H1 (cell line): ENCODE measurements around the gene KCNN1. TPM values are rescaled to one million over a fixed set of nuclear protein-coding genes. Genes with fewer than 3 reads are reported as not detected.

Source experiments
- CTCF ChIA-PET: fragments of 300-600 bp; sonication (Branson Sonifier 250); formaldehyde crosslinking; loops from one replicate; lab custom pipeline; 2021; ENCODE audit not compliant: partially characterized antibody; lab: Charles Lee
- POLR2A ChIA-PET: fragments of 300-600 bp; sonication (Branson Sonifier 250); formaldehyde crosslinking; loops from one replicate; lab custom pipeline; 2021; ENCODE audit warnings: inconsistent platforms; ENCODE audit not compliant: partially characterized antibody; lab: Charles Lee
- DNase-seq, 2 experiments: peaks; one replicate each; pipeline versions ENCODE4 v3.0.0 to v3.0.0-alpha.2; 2010 to 2022; ENCODE audit warnings: low spot score in 2 of 2, low read depth in 1 of 2, mixed read lengths in 1 of 2
- FAIRE-seq: peaks from 2 replicates; lab custom pipeline; 2011; peaks lifted over from hg19 to GRCh38; lab: Jason Lieb, UNC
- H2AFZ ChIP-seq: 2 replicates; pipeline ENCODE4 v1.8.1; 2012; ENCODE audit warnings: low read length, inconsistent platforms
- H2AK5ac ChIP-seq: 2 replicates; pipeline ENCODE4 v1.6.1; 2013; ENCODE audit warnings: low read depth, low read length
- H2BK120ac ChIP-seq: replicated peaks from 2 replicates; pipeline ENCODE3; 2013; ENCODE audit warnings: low read depth, low read length, inconsistent platforms
- H2BK12ac ChIP-seq: 2 replicates; pipeline ENCODE4 v1.6.1; 2013; ENCODE audit warnings: low read depth, low read length
- H2BK15ac ChIP-seq: 2 replicates; pipeline ENCODE4 v1.6.1; 2013; ENCODE audit warnings: low read length
- H2BK20ac ChIP-seq: 2 replicates; pipeline ENCODE4 v1.6.1; 2013; ENCODE audit warnings: low read length
- H2BK5ac ChIP-seq: 2 replicates; pipeline ENCODE4 v1.6.1; 2013; ENCODE audit warnings: low read depth, low read length
- H3K14ac ChIP-seq: 2 replicates; pipeline ENCODE4 v1.6.1; 2013; ENCODE audit warnings: inconsistent platforms; ENCODE audit not compliant: insufficient read length
- H3K18ac ChIP-seq: 2 replicates; pipeline ENCODE4 v1.6.1; 2013; ENCODE audit warnings: low read length; ENCODE audit errors: extremely low read depth
- H3K23ac ChIP-seq: 2 replicates; pipeline ENCODE4 v1.6.1; 2013; ENCODE audit warnings: inconsistent platforms; ENCODE audit not compliant: insufficient read length
- H3K23me2 ChIP-seq: 2 replicates; pipeline ENCODE4 v1.6.1; 2013; ENCODE audit warnings: low read depth, low read length
- H3K27ac ChIP-seq: 2 replicates; pipeline ENCODE4 v1.6.1; 2011; ENCODE audit warnings: low read depth, low read length, inconsistent platforms
- H3K27me3 ChIP-seq, 4 experiments: replicated peaks in 1 of 4; 1 replicate in 1 of 4; 2 replicates in 3 of 4; pipeline versions ENCODE4 v1.6.1 to v1.8.1; 2011 to 2013; ENCODE audit warnings: low read length in 3 of 4, mild to moderate bottlenecking in 3 of 4, inconsistent platforms in 2 of 4, mixed read lengths in 2 of 4, moderate library complexity in 1 of 4; ENCODE audit not compliant: control insufficient read depth in 3 of 4, insufficient read depth in 3 of 4; ENCODE audit errors: extremely low read depth in 1 of 4
- H3K36me3 ChIP-seq, 4 experiments: 2 replicates each; pipeline versions ENCODE4 v1.6.1 to v1.8.1; 2011 to 2013; ENCODE audit warnings: mild to moderate bottlenecking in 4 of 4, low read length in 3 of 4, moderate library complexity in 2 of 4, control low read depth in 1 of 4, inconsistent platforms in 1 of 4; ENCODE audit not compliant: insufficient read depth in 4 of 4, control insufficient read depth in 2 of 4
- H3K4ac ChIP-seq: replicated peaks from 2 replicates; pipeline ENCODE3; 2013; ENCODE audit warnings: low read length, low read depth, mixed read lengths, inconsistent platforms; ENCODE audit not compliant: insufficient read length
- H3K4me1 ChIP-seq, 4 experiments: replicated peaks in 1 of 4; 1 replicate in 1 of 4; 2 replicates in 3 of 4; pipeline versions ENCODE4 v1.6.1 to v1.8.1; 2011 to 2013; ENCODE audit warnings: low read length in 3 of 4, inconsistent platforms in 2 of 4, mixed read lengths in 1 of 4; ENCODE audit not compliant: insufficient read depth in 4 of 4, control insufficient read depth in 3 of 4
- H3K4me2 ChIP-seq, 2 experiments: 2 replicates each; pipeline versions ENCODE4 v1.6.1 to v1.8.1; 2011 to 2013; ENCODE audit warnings: low read depth in 2 of 2, low read length in 2 of 2, control low read depth in 1 of 2, inconsistent platforms in 1 of 2, mild to moderate bottlenecking in 1 of 2; ENCODE audit not compliant: insufficient read depth in 1 of 2
- H3K4me3 ChIP-seq, 4 experiments: fragments of 200-600, 300-600 bp in 1 of 4; sonication (generic), shearing (Covaris generic), sonication (Bioruptor Twin) in 1 of 4; 2 replicates each; pipeline versions ENCODE4 v1.5.1 to v1.8.1; 2011 to 2016; ENCODE audit warnings: low read length in 4 of 4, low read depth in 3 of 4, control low read depth in 2 of 4, inconsistent platforms in 2 of 4, mild to moderate bottlenecking in 2 of 4, mixed read lengths in 1 of 4, moderate library complexity in 1 of 4; ENCODE audit not compliant: insufficient read depth in 2 of 4; ENCODE audit errors: extremely low read depth in 1 of 4
- H3K56ac ChIP-seq: replicated peaks from 2 replicates; pipeline ENCODE3; 2013; ENCODE audit warnings: low read depth, mild to moderate bottlenecking, mixed read lengths, low read length, inconsistent platforms; ENCODE audit not compliant: insufficient read length
- H3K79me1 ChIP-seq: 2 replicates; pipeline ENCODE4 v1.6.1; 2013; ENCODE audit warnings: low read depth, low read length, control low read depth
- H3K79me2 ChIP-seq, 2 experiments: 2 replicates each; pipeline versions ENCODE4 v1.6.1 to v1.8.1; 2012 to 2013; ENCODE audit warnings: low read length in 2 of 2, mild to moderate bottlenecking in 2 of 2, inconsistent platforms in 1 of 2; ENCODE audit not compliant: insufficient read depth in 2 of 2, control insufficient read depth in 1 of 2
- H3K9ac ChIP-seq, 4 experiments: replicated peaks in 1 of 4; 1 replicate in 1 of 4; 2 replicates in 3 of 4; pipeline versions ENCODE4 v1.6.1 to v1.8.1; 2011 to 2013; ENCODE audit warnings: low read depth in 3 of 4, low read length in 3 of 4, control low read depth in 2 of 4, mild to moderate bottlenecking in 2 of 4, moderate library complexity in 2 of 4, inconsistent platforms in 1 of 4; ENCODE audit errors: extremely low read depth in 1 of 4
- H3K9me3 ChIP-seq, 2 experiments: 2 replicates each; pipeline versions ENCODE4 v1.6.1 to v1.8.1; 2012 to 2013; ENCODE audit warnings: mild to moderate bottlenecking in 2 of 2, moderate library complexity in 2 of 2, control low read depth in 1 of 2, inconsistent platforms in 1 of 2, low read depth in 1 of 2, low read length in 1 of 2, mixed read lengths in 1 of 2; ENCODE audit not compliant: insufficient read depth in 2 of 2
- H4K20me1 ChIP-seq, 2 experiments: replicated peaks in 1 of 2; 2 replicates each; pipeline versions ENCODE3 to v1.8.1; 2011 to 2013; ENCODE audit warnings: inconsistent platforms in 2 of 2, low read length in 2 of 2, mild to moderate bottlenecking in 1 of 2; ENCODE audit not compliant: insufficient read depth in 2 of 2, control insufficient read depth in 1 of 2
- H4K5ac ChIP-seq: 2 replicates; pipeline ENCODE4 v1.6.1; 2013; ENCODE audit warnings: low read length, low read depth, mixed read lengths, inconsistent platforms; ENCODE audit not compliant: insufficient read length
- H4K8ac ChIP-seq: 2 replicates; pipeline ENCODE4 v1.8.0; 2013; ENCODE audit warnings: mild to moderate bottlenecking, moderate library complexity, low read length, inconsistent platforms; ENCODE audit not compliant: insufficient read depth; ENCODE audit errors: extremely low read depth
- H4K91ac ChIP-seq: replicated peaks from 2 replicates; pipeline ENCODE3; 2013; ENCODE audit warnings: low read length, mixed read lengths, inconsistent platforms; ENCODE audit not compliant: insufficient read length
- CTCF ChIP-seq, 3 experiments: IDR thresholded peaks; 1 replicate in 2 of 3; 2 replicates in 1 of 3; pipeline versions ENCODE4 v1.5.1 to v1.6.1; 2011; ENCODE audit warnings: low read length in 3 of 3, mild to moderate bottlenecking in 3 of 3, inconsistent platforms in 2 of 3, low read depth in 1 of 3, moderate library complexity in 1 of 3; ENCODE audit not compliant: insufficient read depth in 1 of 3; ENCODE audit errors: control extremely low read depth in 1 of 3
- RAD21 ChIP-seq, 2 experiments: IDR thresholded peaks in 1 of 2; conservative IDR thresholded peaks in 1 of 2; 2 replicates each; pipeline ENCODE4 v1.6.1; 2011; ENCODE audit warnings: low read depth in 2 of 2, low read length in 2 of 2, improper control_type of control experiment in 1 of 2, inconsistent platforms in 1 of 2, mild to moderate bottlenecking in 1 of 2, moderate library complexity in 1 of 2
- TAF1 ChIP-seq: IDR thresholded peaks from 2 replicates; pipeline ENCODE4 v1.6.1; 2011; ENCODE audit warnings: mild to moderate bottlenecking, low read depth, low read length
- WGBS, 2 experiments: shearing (Covaris generic) in 1 of 2; methylation state at CpG; one replicate each; pipeline versions ENCODE4 v1.1.6 to v1.1.7; 2013 to 2015; ENCODE audit warnings: low lambda C conversion rate in 2 of 2, mixed read lengths in 2 of 2, inconsistent platforms in 1 of 2, low coverage in 1 of 2, missing lambda C conversion rate in 1 of 2; ENCODE audit not compliant: insufficient replicate concordance in 2 of 2, insufficient coverage in 1 of 2, insufficient read length in 1 of 2; ENCODE audit errors: extremely low coverage in 1 of 2, missing lambda C conversion rate in 1 of 2; 5-methylcytosine and 5-hydroxymethylcytosine counted together
- polyA plus RNA-seq, 7 experiments: library from polyadenylated mRNA; depleted of rRNA in 3 of 7; stranded (reverse) in 5 of 7; unstranded in 2 of 7; fragments of >200 nt in 5 of 7; fragments of 200-250 nt in 2 of 7; gene quantifications; 1 replicate in 5 of 7; 2 replicates in 1 of 7; 4 replicates in 1 of 7; pipeline versions ENCODE4 v1.2.1 to v1.2.3, GENCODE V29; 2011 to 2013; ENCODE audit warnings: missing spikeins in 2 of 7, mixed read lengths in 2 of 7
- total RNA-seq: library from RNA; stranded (reverse); fragmentation: NEBNext Ultra II Directional; extraction: Animal tissue kit (Norgen Biotek cat#: 25700); gene quantifications from 2 replicates; pipeline ENCODE4 v1.2.1, GENCODE V29; 2021

KCNN1 gene
- total and polyA plus RNA-seq, 2 of the 8 experiments (the other 6 are each of a cell fraction or from before 2014, with no cell fraction given), result 11.0 to 12.5 TPM

- WGBS, 2 experiments, result 78% methylated on average over 22 of the region's 41 CpGs; no CpG with 5 or more reads in 1 of the 2 experiments
- POLR2A ChIA-PET, result interaction anchor here (0.7 to 3.0 kb wide), 10 partner anchors 15 to 139 kb away, joined by 3 to 15 read pairs (median 6); partner anchors contain the start of genes CCDC124 and RPL18A
- Histone ChIP-seq H2BK15ac (no peak overlapping the region), H3K79me2 (no peaks in the 10 kb centered on the region), H3K27me3 (peaks cover 3 to 25% (median 20%) of the 10 kb centered on the region in 4 experiments), H3K23me2 (peaks cover 5% of the 10 kb centered on the region; the same call in 1 of the 2 replicates), H4K91ac (no peak overlapping the region), H3K14ac (no peak overlapping the region), H4K5ac (no peak overlapping the region), H2BK120ac (no peak overlapping the region), H3K9ac (no peak overlapping the region), H2BK12ac (0 out of 2 replicates have a peak overlapping the region, but pooled peaks have one; percentile 60), H3K4me3 (no peak overlapping the region), H2AK5ac (no peak overlapping the region), H3K79me1 (no peaks in the 10 kb centered on the region), H2BK20ac (no peak overlapping the region), H3K4ac (no peak overlapping the region), H3K18ac (no peak overlapping the region), H3K56ac (no peak overlapping the region), H3K27ac (no peak overlapping the region), H3K9me3 (no peaks in the 10 kb centered on the region), H3K4me1 (peaks cover 0 to 3% (median 0%) of the 10 kb centered on the region in 4 experiments; a peak in 2 of 7 replicates), H2BK5ac (no peak overlapping the region), H2AFZ (no peak overlapping the region), H4K8ac (peak overlapping the region; percentile 47; the same call in 1 of the 2 replicates), H3K23ac (no peak overlapping the region), H3K36me3 (no peaks in the 10 kb centered on the region), H3K4me2 (no peak overlapping the region), H4K20me1 (peaks cover 0 to 5% of the 10 kb centered on the region in 2 experiments)
- FAIRE-seq (no peak), DNase-seq (peak in 1 of 2 experiments; percentile 89)
- CTCF ChIA-PET, result interaction anchor here (0.5 to 12.4 kb wide), 31 partner anchors 8 to 169 kb away, joined by 3 to 271 read pairs (median 4); partner anchors contain the start of genes ARRDC2, CCDC124, KCNN1 and SLC5A5
- peak; percentile 21 to 73 (median 59) for TF ChIP-seq CTCF (IDR thresholded peaks at IDR 0.05; ENCODE audit: control extremely low read depth in 1 of 3, insufficient read depth in 1 of 3, low read depth in 1 of 3, low read length in 3 of 3)
- peak; percentile 17 to 38; a peak in 3 of 4 replicates for TF ChIP-seq RAD21 (IDR thresholded peaks at IDR 0.05 in 1 of 2, conservative IDR thresholded peaks at IDR 0.05 in 1 of 2; ENCODE audit: low read depth in 2 of 2, low read length in 2 of 2)
- no peak for TF ChIP-seq TAF1
Observed at GRCh38 chr19:17997969-17998826, 31.3 kb downstream of the KCNN1 start.
